Upper lobe of right lung (tissue), 1 donor: Measurements from ENCODE around the gene CYFIP1. TPM values are rescaled to one million over a fixed set of nuclear protein-coding genes. Genes with fewer than 3 reads are reported as not detected.

Source experiments
- ATAC-seq: fragments of 200-7000 bp; cut with Tn5 transposase; one replicate; pipeline ENCODE4 v1.9.1; 2020; ENCODE audit warnings: mild to moderate bottlenecking, moderate library complexity
- DNase-seq: peaks from one replicate; pipeline ENCODE4 v3.0.0-alpha.2; 2020
- H3K27ac ChIP-seq: fragments of 200-600 bp; one replicate; pipeline ENCODE4 v1.8.0; 2022
- H3K27me3 ChIP-seq: fragments of 200-600 bp; one replicate; pipeline ENCODE4 v1.8.0; 2022; ENCODE audit warnings: mild to moderate bottlenecking
- H3K36me3 ChIP-seq: fragments of 200-600 bp; one replicate; pipeline ENCODE4 v1.8.0; 2022
- H3K4me1 ChIP-seq: fragments of 200-600 bp; one replicate; pipeline ENCODE4 v1.8.0; 2022
- H3K4me3 ChIP-seq: fragments of 200-600 bp; one replicate; pipeline ENCODE4 v1.8.0; 2022; ENCODE audit warnings: mild to moderate bottlenecking
- H3K9me3 ChIP-seq: fragments of 200-600 bp; one replicate; pipeline ENCODE4 v1.8.0; 2022
- CTCF ChIP-seq: fragments of 200-600 bp; IDR thresholded peaks from one replicate; pipeline ENCODE4 v1.8.0; 2022; ENCODE audit warnings: antibody characterized with exemption
- intact Hi-C: fragments of 100-400 bp; cut with DNase I; formaldehyde crosslinking; loops from one replicate; pipeline ENCODE4 v1.11.0; 2022
- total RNA-seq: library from RNA; stranded (reverse); fragmentation: NEBNext Ultra II Directional; extraction: Animal tissue kit (Norgen Biotek cat#: 25700); gene quantifications from one replicate; pipeline ENCODE4 v1.2.1, GENCODE V29; 2021
- donor health status: DM: no; HTN: yes; CAD: no; lungs with severe emphysema.

The CYFIP1 gene
- total RNA-seq, 1 donor from 2014 or later, result 139 TPM

GRCh38 chr15:22917556-22917955, 62.6 kb downstream of the CYFIP1 start:
- no peak overlapping the region for H3K4me3 ChIP-seq
- no peak overlapping the region for H3K27ac ChIP-seq
- no peak for TF ChIP-seq CTCF
- intact Hi-C loops, result loop anchor here (10.0 kb wide), 1 partner anchor 87 kb away; no protein-coding TSS in a partner anchor
- H3K36me3 ChIP-seq, result peaks cover 80% of the 10 kb centered on the region
- DNase-seq (no peak), ATAC-seq (peak; percentile 9)
- H3K4me1 ChIP-seq, result no peaks in the 10 kb centered on the region
- no peaks in the 10 kb centered on the region for H3K27me3 ChIP-seq
- no peaks in the 10 kb centered on the region for H3K9me3 ChIP-seq

GRCh38 chr15:22916606-22917350, 63.4 kb downstream of the CYFIP1 start:
- H3K9me3 ChIP-seq, result no peaks in the 10 kb centered on the region
- TF ChIP-seq CTCF, result no peak
- no peak for DNase-seq
- ATAC-seq, result no peak
- peaks cover 80% of the 10 kb centered on the region for H3K36me3 ChIP-seq
- intact Hi-C loops, result loop anchor here (10.0 kb wide), 1 partner anchor 88 kb away; no protein-coding TSS in a partner anchor
- H3K27me3 ChIP-seq, result no peaks in the 10 kb centered on the region
- no peaks in the 10 kb centered on the region for H3K4me1 ChIP-seq
- no peak overlapping the region for H3K27ac ChIP-seq
- H3K4me3 ChIP-seq, result no peak overlapping the region

- no peak for ATAC-seq
- intact Hi-C loops, result loop anchor here (10.0 kb wide), 1 partner anchor 89 kb away; no protein-coding TSS in a partner anchor
- H3K4me3 ChIP-seq, result no peak overlapping the region
- H3K9me3 ChIP-seq, result no peaks in the 10 kb centered on the region
- H3K27ac ChIP-seq, result no peak overlapping the region
- H3K4me1 ChIP-seq, result no peaks in the 10 kb centered on the region
- no peak for DNase-seq
- TF ChIP-seq CTCF, result no peak
- no peaks in the 10 kb centered on the region for H3K27me3 ChIP-seq
- H3K36me3 ChIP-seq, result peaks cover 82% of the 10 kb centered on the region
Observed at GRCh38 chr15:22915866-22916515, 64.2 kb downstream of the CYFIP1 start.

- no peak for DNase-seq
- Histone ChIP-seq H3K4me3 (no peak overlapping the region), H3K9me3 (no peaks in the 10 kb centered on the region), H3K36me3 (peaks cover 95% of the 10 kb centered on the region), H3K4me1 (no peaks in the 10 kb centered on the region), H3K27ac (no peak overlapping the region), H3K27me3 (no peaks in the 10 kb centered on the region)
- ATAC-seq, result no peak
- intact Hi-C loops, result loop anchor here (10.0 kb wide), 1 partner anchor 91 kb away; no protein-coding TSS in a partner anchor
- no peak for TF ChIP-seq CTCF
Observed at GRCh38 chr15:22913646-22914380, 66.4 kb downstream of the CYFIP1 start.

GRCh38 chr15:22912256-22912655, 67.9 kb downstream of the CYFIP1 start:
- no peaks in the 10 kb centered on the region for H3K9me3 ChIP-seq
- no peaks in the 10 kb centered on the region for H3K4me1 ChIP-seq
- DNase-seq (no peak), ATAC-seq (no peak)
- intact Hi-C loops, result loop anchor here (10.0 kb wide), 1 partner anchor 93 kb away; no protein-coding TSS in a partner anchor
- peaks cover 95% of the 10 kb centered on the region for H3K36me3 ChIP-seq
- no peaks in the 10 kb centered on the region for H3K27me3 ChIP-seq
- TF ChIP-seq CTCF, result no peak
- H3K27ac ChIP-seq, result no peak overlapping the region
- H3K4me3 ChIP-seq, result no peak overlapping the region
